Kidney (tissue), 14 donors: ENCODE measurements around the gene KANK4. TPM values are rescaled to one million over a fixed set of nuclear protein-coding genes. Genes with fewer than 3 reads are reported as not detected.

ENCODE experiments used
- DNase-seq, 5 donors: peaks; one replicate each; pipeline ENCODE4 v3.0.0-alpha.2; 2013 to 2020
- FAIRE-seq: peaks from 2 replicates; lab custom pipeline; 2012; peaks lifted over from hg19 to GRCh38; lab: Jason Lieb, UNC
- H3K27ac ChIP-seq, 2 donors: one replicate each; pipeline ENCODE4 v1.7.0; 2013; ENCODE audit warnings: low read depth in 2 of 2, low read length in 2 of 2, inconsistent platforms in 1 of 2
- H3K27me3 ChIP-seq: one replicate; pipeline ENCODE4 v1.7.1; 2013; ENCODE audit warnings: low read length, inconsistent platforms; ENCODE audit not compliant: control insufficient read depth, insufficient read depth
- H3K36me3 ChIP-seq, 3 donors: one replicate each; pipeline versions ENCODE4 v1.7.0 to v1.7.1; 2013; ENCODE audit warnings: low read length in 3 of 3, control low read depth in 1 of 3, inconsistent platforms in 1 of 3; ENCODE audit not compliant: insufficient read depth in 3 of 3, control insufficient read depth in 2 of 3
- H3K4me1 ChIP-seq, 3 donors: one replicate each; pipeline versions ENCODE4 v1.7.0 to v1.7.1; 2013; ENCODE audit warnings: low read length in 3 of 3, inconsistent platforms in 1 of 3, low read depth in 1 of 3; ENCODE audit not compliant: control insufficient read depth in 2 of 3, insufficient read depth in 2 of 3
- H3K4me3 ChIP-seq, 3 donors: one replicate each; pipeline versions ENCODE4 v1.7.0 to v1.8.1; 2013; ENCODE audit warnings: low read length in 3 of 3, control low read depth in 1 of 3, inconsistent platforms in 1 of 3
- H3K9ac ChIP-seq, 3 donors: one replicate each; pipeline versions ENCODE4 v1.7.0 to v1.7.1; 2013; ENCODE audit warnings: low read length in 3 of 3, control low read depth in 1 of 3, inconsistent platforms in 1 of 3
- H3K9me3 ChIP-seq, 3 donors: one replicate each; pipeline versions ENCODE4 v1.7.0 to v1.7.1; 2013; ENCODE audit warnings: low read length in 3 of 3, control low read depth in 1 of 3, inconsistent platforms in 1 of 3; ENCODE audit not compliant: control insufficient read depth in 2 of 3, insufficient read depth in 1 of 3
- CTCF ChIP-seq: IDR thresholded peaks from 3 replicates; pipeline ENCODE4 v1.5.1; 2012; ENCODE audit warnings: mild to moderate bottlenecking, moderate library complexity, borderline replicate concordance; ENCODE audit not compliant: insufficient read depth; ENCODE audit errors: extremely low read depth
- intact Hi-C: fragments of 100-400 bp; cut with DNase I; formaldehyde crosslinking; loops from one replicate; pipeline ENCODE4 v1.11.1; 2022
- polyA plus RNA-seq: library from polyadenylated mRNA; stranded (reverse); fragments of 350-450 nt; fragmentation: Illumina TruSeq; extraction: RNeasy Lipid Tissue Mini Kit (QIAGEN cat#74804); gene quantifications from one replicate; pipeline ENCODE4 v1.2.3, GENCODE V29; 2014; ENCODE audit warnings: low read depth, low replicate concordance; ENCODE audit not compliant: insufficient read depth
- total RNA-seq: library from RNA; stranded (reverse); fragmentation: NEBNext Ultra II Directional; extraction: Animal tissue kit (Norgen Biotek cat#: 25700); gene quantifications from one replicate; pipeline ENCODE4 v1.2.1, GENCODE V29; 2021
- donor health status: control.
- donor health status: control.
- donor health status: control.
- donor health status: control.
- donor health status: control.
- donor health status: DM: yes; HTN: yes; CAD: no.
- donor health status: Normal renal cell carcinoma (clear cell type).

Gene KANK4
- total and polyA plus RNA-seq, 2 donors from 2014 or later, result 0.28 to 0.50 TPM

DNA sequence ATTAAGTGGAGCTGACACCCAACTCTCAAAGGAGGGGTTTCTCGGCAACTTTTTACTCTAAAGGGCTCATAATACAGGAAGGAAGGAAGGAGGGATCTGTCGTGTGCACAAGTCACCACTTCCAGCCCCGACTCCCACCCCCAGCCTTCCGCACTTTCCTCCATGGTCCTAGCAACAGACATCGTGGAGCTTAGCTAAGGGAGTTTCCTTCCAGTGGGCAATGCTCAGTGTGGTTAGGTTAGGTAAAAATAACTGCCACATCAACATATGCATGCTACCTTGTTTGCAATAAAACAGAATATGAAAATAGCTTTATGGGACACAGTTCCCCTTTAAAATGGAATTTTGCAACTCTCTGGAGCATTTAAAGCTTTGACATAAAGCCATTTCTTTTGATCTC lies 35.2 kb downstream of the KANK4 start:
- DNase-seq, result no peak
- H3K9ac ChIP-seq, result no peak overlapping the region
- no peak for TF ChIP-seq CTCF
- H3K9me3 ChIP-seq, result peaks cover 0 to 4% (median 0%) of the 10 kb centered on the region in 3 donors
- H3K4me3 ChIP-seq, result no peak overlapping the region
- no peak overlapping the region for H3K27ac ChIP-seq
- H3K27me3 ChIP-seq, result no peaks in the 10 kb centered on the region
- intact Hi-C loops, result no loop called here
- peaks cover 0 to 2% (median 0%) of the 10 kb centered on the region in 3 donors for H3K36me3 ChIP-seq
- peaks cover 0 to 11% (median 6%) of the 10 kb centered on the region in 3 donors for H3K4me1 ChIP-seq
- FAIRE-seq, result no peak

DNA sequence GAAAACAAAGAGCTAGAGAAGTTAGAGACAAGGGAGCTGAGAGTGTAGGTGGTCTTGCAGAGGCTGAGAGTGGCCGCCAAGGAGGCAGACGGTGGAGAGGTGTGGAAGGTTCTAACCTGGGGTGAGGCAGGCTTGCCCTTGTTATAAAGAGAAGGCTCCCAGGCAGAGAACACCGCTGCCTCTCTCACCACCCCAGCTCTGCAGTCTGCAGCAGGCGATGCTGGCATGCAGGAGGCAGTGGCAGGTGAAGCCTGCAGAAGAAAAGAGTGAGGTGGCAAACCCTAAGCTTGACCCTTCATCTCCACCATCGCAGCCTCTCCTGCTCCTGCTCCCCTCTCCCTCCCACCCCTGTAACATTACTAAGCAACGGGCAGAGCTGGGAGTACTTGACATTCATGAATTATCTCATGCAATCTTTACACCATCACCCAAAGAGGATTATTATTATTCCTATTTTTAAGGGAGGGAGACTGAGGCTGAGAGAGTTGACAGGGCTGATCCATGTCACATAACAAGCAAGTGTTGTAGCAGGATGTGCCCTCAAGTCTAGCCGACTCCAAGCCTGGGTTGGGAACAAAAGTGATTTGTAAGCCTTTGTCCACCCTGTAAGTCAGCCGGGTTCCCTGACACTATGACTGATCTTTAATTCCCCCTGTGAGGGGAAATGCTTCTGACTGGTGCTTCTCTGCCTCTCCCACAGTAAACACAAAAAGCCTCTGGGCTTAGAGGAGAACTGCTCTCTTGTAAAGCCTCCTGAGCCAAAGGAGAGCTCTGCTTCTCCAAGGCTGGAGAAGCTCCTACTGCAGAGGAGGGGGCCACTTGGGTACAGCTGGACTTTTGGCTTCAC lies 36.1 kb downstream of the KANK4 start:
- no peak for TF ChIP-seq CTCF
- intact Hi-C loops, result no loop called here
- H3K9ac ChIP-seq, result no peak overlapping the region
- FAIRE-seq (no peak), DNase-seq (no peak)
- no peak overlapping the region for H3K27ac ChIP-seq
- peaks cover 0 to 11% (median 6%) of the 10 kb centered on the region in 3 donors for H3K4me1 ChIP-seq
- peaks cover 0 to 4% (median 0%) of the 10 kb centered on the region in 3 donors for H3K9me3 ChIP-seq
- H3K27me3 ChIP-seq, result no peaks in the 10 kb centered on the region
- no peak overlapping the region for H3K4me3 ChIP-seq
- peaks cover 0 to 2% (median 0%) of the 10 kb centered on the region in 3 donors for H3K36me3 ChIP-seq

- H3K4me1 ChIP-seq, result peaks cover 0 to 10% (median 6%) of the 10 kb centered on the region in 3 donors
- H3K9me3 ChIP-seq, result peaks cover 0 to 8% (median 0%) of the 10 kb centered on the region in 3 donors
- DNase-seq, result peak in 1 of 5 donors; percentile 30
- H3K27ac ChIP-seq, result no peak overlapping the region
- H3K27me3 ChIP-seq, result no peaks in the 10 kb centered on the region
- no peak for FAIRE-seq
- no peak overlapping the region for H3K9ac ChIP-seq
- no peak overlapping the region for H3K4me3 ChIP-seq
- H3K36me3 ChIP-seq, result peaks cover 0 to 2% (median 0%) of the 10 kb centered on the region in 3 donors
- TF ChIP-seq CTCF, result no peak
- intact Hi-C loops, result no loop called here
These were observed 37.2 kb downstream of the KANK4 start for GRCh38 chr1:62281922-62282555.
